ENCODE results near the gene LRP1B. TPM values are rescaled to one million over a fixed set of nuclear protein-coding genes. Genes with fewer than 3 reads are reported as not detected.

Gene LRP1B
- total RNA-seq, 2 donors from 2014 or later = 0.79 to 1.8 TPM

DNA sequence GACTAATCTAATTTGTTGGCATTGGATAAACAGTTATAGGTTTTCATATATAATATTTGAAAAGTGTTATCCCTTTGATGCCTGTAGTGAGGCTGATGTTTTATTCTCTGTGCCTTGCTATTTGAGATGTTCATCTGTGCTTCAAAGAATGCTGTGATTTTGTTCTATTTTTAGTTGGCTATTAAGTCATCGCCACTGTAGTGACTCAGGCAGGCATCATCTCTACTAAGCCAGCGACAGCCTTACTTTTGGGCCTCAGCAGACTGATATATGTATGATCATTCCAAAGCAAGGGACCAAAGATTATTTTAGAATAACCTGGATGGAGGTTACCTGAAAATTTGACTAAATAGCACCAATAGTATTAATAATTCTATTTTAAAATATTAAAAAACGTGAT is 1676.1 kb downstream of the LRP1B start:
- Histone ChIP-seq H3K4me3 (ENCODE audit: low read length) (no peak overlapping the region), H3K9ac (ENCODE audit: extremely low read depth, low read length, poor library complexity, severe bottlenecking) (no peak overlapping the region), H3K27ac (ENCODE audit: low read depth, low read length) (no peak overlapping the region), H3K27me3 (ENCODE audit: control insufficient read depth, insufficient read depth, low read length, poor library complexity, severe bottlenecking) (no peaks in the 10 kb centered on the region), H3K9me3 (ENCODE audit: control insufficient read depth, low read length) (no peaks in the 10 kb centered on the region), H3K4me1 (ENCODE audit: control insufficient read depth, insufficient read depth, low read length) (no peaks in the 10 kb centered on the region), H3K36me3 (ENCODE audit: control insufficient read depth, insufficient read depth, low read length) (no peaks in the 10 kb centered on the region)
- Mint-ChIP-seq H3K27me3 (ENCODE audit: insufficient read depth) (no peaks in the 10 kb centered on the region), H3K27ac (no peak overlapping the region), H3K4me1 (peaks cover 4% of the 10 kb centered on the region), H3K36me3 (ENCODE audit: low read depth) (no peaks in the 10 kb centered on the region), H3K4me3 (no peak overlapping the region), H3K9me3 (no peaks in the 10 kb centered on the region)
- WGBS, 2 experiments (ENCODE audit: insufficient coverage in 1 of 2, insufficient read length in 1 of 2) = 92 to 100% methylated on average over 2 of the region's 3 CpGs
- no peak for DNase-seq
- TF ChIP-seq, protein P1, sequence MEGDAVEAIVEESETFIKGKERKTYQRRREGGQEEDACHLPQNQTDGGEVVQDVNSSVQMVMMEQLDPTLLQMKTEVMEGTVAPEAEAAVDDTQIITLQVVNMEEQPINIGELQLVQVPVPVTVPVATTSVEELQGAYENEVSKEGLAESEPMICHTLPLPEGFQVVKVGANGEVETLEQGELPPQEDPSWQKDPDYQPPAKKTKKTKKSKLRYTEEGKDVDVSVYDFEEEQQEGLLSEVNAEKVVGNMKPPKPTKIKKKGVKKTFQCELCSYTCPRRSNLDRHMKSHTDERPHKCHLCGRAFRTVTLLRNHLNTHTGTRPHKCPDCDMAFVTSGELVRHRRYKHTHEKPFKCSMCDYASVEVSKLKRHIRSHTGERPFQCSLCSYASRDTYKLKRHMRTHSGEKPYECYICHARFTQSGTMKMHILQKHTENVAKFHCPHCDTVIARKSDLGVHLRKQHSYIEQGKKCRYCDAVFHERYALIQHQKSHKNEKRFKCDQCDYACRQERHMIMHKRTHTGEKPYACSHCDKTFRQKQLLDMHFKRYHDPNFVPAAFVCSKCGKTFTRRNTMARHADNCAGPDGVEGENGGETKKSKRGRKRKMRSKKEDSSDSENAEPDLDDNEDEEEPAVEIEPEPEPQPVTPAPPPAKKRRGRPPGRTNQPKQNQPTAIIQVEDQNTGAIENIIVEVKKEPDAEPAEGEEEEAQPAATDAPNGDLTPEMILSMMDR (conservative IDR thresholded peaks at IDR 0.05) = no peak

DNA sequence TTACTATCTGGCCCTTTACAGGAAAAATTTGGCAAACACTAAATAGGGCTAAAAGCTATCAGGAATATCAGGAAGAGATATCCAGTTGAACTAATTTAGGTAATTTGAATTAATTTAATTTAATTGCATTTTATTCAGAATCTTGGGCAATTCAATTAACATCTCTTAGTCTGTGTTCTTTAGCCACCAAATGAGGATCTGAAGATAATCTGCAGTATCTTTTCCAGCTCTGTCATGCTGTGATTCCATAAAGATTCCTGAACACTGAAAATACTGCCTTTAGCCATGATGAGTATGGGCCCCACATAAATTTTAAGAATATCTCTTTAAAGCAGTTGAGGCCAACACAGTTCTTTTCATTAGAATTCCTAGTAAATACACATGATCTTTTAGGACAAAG is 1679.5 kb downstream of the LRP1B start:
- Mint-ChIP-seq H3K4me3 (no peak overlapping the region), H3K4me1 (peaks cover 3% of the 10 kb centered on the region), H3K27ac (no peak overlapping the region), H3K9me3 (no peaks in the 10 kb centered on the region), H3K36me3 (ENCODE audit: low read depth) (no peaks in the 10 kb centered on the region), H3K27me3 (ENCODE audit: insufficient read depth) (no peaks in the 10 kb centered on the region)
- Histone ChIP-seq H3K9me3 (ENCODE audit: control insufficient read depth, low read length) (no peaks in the 10 kb centered on the region), H3K4me1 (ENCODE audit: control insufficient read depth, insufficient read depth, low read length) (no peaks in the 10 kb centered on the region), H3K9ac (ENCODE audit: extremely low read depth, low read length, poor library complexity, severe bottlenecking) (no peak overlapping the region), H3K27ac (ENCODE audit: low read depth, low read length) (no peak overlapping the region), H3K4me3 (ENCODE audit: low read length) (no peak overlapping the region), H3K27me3 (ENCODE audit: control insufficient read depth, insufficient read depth, low read length, poor library complexity, severe bottlenecking) (no peaks in the 10 kb centered on the region), H3K36me3 (ENCODE audit: control insufficient read depth, insufficient read depth, low read length) (no peaks in the 10 kb centered on the region)
- TF ChIP-seq, protein P1 (conservative IDR thresholded peaks at IDR 0.05) = no peak
- no peak for DNase-seq

DNA sequence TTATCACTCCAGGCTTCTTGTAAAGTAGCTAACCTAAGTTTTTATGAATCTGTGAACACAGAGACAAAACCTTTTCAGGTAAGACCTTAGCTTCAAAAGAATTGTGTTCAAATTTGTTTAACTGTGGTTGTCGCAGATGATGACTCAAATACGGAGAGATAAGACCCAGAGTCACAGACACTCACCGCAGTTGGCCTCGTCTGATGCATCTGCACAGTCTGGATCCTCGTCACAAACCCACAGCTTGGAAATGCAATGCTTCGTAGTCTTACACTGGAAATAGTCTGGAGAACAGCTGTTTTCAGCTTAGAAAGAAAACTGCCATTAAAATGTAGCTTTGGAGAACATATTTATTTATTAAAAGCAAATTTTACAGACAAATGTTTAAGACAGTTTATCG is 1688.5 kb downstream of the LRP1B start:
- WGBS, 2 experiments (ENCODE audit: insufficient coverage in 1 of 2, insufficient read length in 1 of 2) = 89 to 95% methylated on average over 4 to 7 of the region's 7 CpGs
- H3K27me3 Mint-ChIP-seq (ENCODE audit: insufficient read depth) = no peaks in the 10 kb centered on the region
- TF ChIP-seq, protein P1 (conservative IDR thresholded peaks at IDR 0.05) = no peak
- no peak overlapping the region for H3K27ac ChIP-seq (ENCODE audit: low read depth, low read length)
- H3K9me3 ChIP-seq (ENCODE audit: control insufficient read depth, low read length) = no peaks in the 10 kb centered on the region
- no peak overlapping the region for H3K4me3 ChIP-seq (ENCODE audit: low read length)
- H3K4me1 ChIP-seq (ENCODE audit: control insufficient read depth, insufficient read depth, low read length) = no peaks in the 10 kb centered on the region
- no peak overlapping the region for H3K4me3 Mint-ChIP-seq
- DNase-seq = no peak
- no peaks in the 10 kb centered on the region for H3K36me3 ChIP-seq (ENCODE audit: control insufficient read depth, insufficient read depth, low read length)
- no peaks in the 10 kb centered on the region for H3K36me3 Mint-ChIP-seq (ENCODE audit: low read depth)
- H3K4me1 Mint-ChIP-seq = no peaks in the 10 kb centered on the region
- H3K27me3 ChIP-seq (ENCODE audit: control insufficient read depth, insufficient read depth, low read length, poor library complexity, severe bottlenecking) = no peaks in the 10 kb centered on the region
- no peak overlapping the region for H3K27ac Mint-ChIP-seq
- H3K9ac ChIP-seq (ENCODE audit: extremely low read depth, low read length, poor library complexity, severe bottlenecking) = no peak overlapping the region
- no peaks in the 10 kb centered on the region for H3K9me3 Mint-ChIP-seq
